Uterus (tissue), 4 donors: ENCODE measurements around the gene STAT1. TPM values are rescaled to one million over a fixed set of nuclear protein-coding genes. Genes with fewer than 3 reads are reported as not detected.

Experiments used
- DNase-seq, 2 donors: peaks; one replicate each; pipeline ENCODE4 v3.0.0-alpha.2; 2019 to 2020
- H3K27ac ChIP-seq, 2 donors: fragments of 200-600 bp; sonication (generic); 1 replicate in 1 of 2; 2 replicates in 1 of 2; pipeline ENCODE4 v1.5.1; 2016 to 2018
- H3K27me3 ChIP-seq, 2 donors: fragments of 200-600 bp; sonication (generic); one replicate each; pipeline ENCODE4 v1.5.1; 2018 to 2019; ENCODE audit warnings: control low read depth in 1 of 2
- H3K36me3 ChIP-seq, 2 donors: fragments of 200-600 bp; sonication (generic); one replicate each; pipeline ENCODE4 v1.5.1; 2019; ENCODE audit warnings: control low read depth in 1 of 2
- H3K4me1 ChIP-seq, 2 donors: fragments of 200-600 bp; sonication (generic); one replicate each; pipeline ENCODE4 v1.5.1; 2018 to 2019; ENCODE audit warnings: control low read depth in 1 of 2
- H3K4me3 ChIP-seq, 2 donors: fragments of 200-600 bp; sonication (generic); 1 replicate in 1 of 2; 2 replicates in 1 of 2; pipeline ENCODE4 v1.5.1; 2018 to 2019; ENCODE audit warnings: mild to moderate bottlenecking in 1 of 2
- H3K9me3 ChIP-seq, 2 donors: fragments of 200-600 bp; sonication (generic); one replicate each; pipeline ENCODE4 v1.5.1; 2019; ENCODE audit warnings: control low read depth in 1 of 2
- CTCF ChIP-seq, 4 experiments: fragments of 200-600 bp in 2 of 4; fragments of 450-650 bp in 2 of 4; sonication (generic) in 2 of 4; IDR thresholded peaks; one replicate each; pipeline ENCODE4 v1.5.1; 2016 to 2019; ENCODE audit warnings: antibody characterized with exemption in 4 of 4, mild to moderate bottlenecking in 2 of 4, moderate library complexity in 1 of 4
- POLR2A ChIP-seq, 2 donors: fragments of 450-650 bp; IDR thresholded peaks; one replicate each; pipeline ENCODE4 v1.6.1; 2016; ENCODE audit warnings: antibody characterized with exemption in 2 of 2, mild to moderate bottlenecking in 1 of 2, moderate library complexity in 1 of 2
- intact Hi-C: fragments of 100-400 bp; cut with DNase I; formaldehyde crosslinking; loops from one replicate; pipeline ENCODE4 v1.15.1; 2023; ENCODE audit warnings: low total_unique reads
- total RNA-seq, 4 donors: library from RNA; depleted of rRNA in 3 of 4; stranded (reverse); fragments of >200 nt in 3 of 4; gene quantifications; one replicate each; pipeline versions ENCODE4 v1.1.0 to v1.2.4, GENCODE V29; 2014 to 2023
- donor health status: DM: yes; HTN: yes; CAD: no.

STAT1 gene
- total RNA-seq, 4 donors from 2014 or later: 20.7 to 83.0 (median 56.1) TPM

- Histone ChIP-seq H3K4me1 (no peaks in the 10 kb centered on the region), H3K9me3 (no peaks in the 10 kb centered on the region), H3K4me3 (no peak overlapping the region), H3K27me3 (no peaks in the 10 kb centered on the region), H3K27ac (no peak overlapping the region), H3K36me3 (no peaks in the 10 kb centered on the region)
- DNase-seq: no peak
- TF ChIP-seq POLR2A (IDR thresholded peaks at IDR 0.05) (no peak), CTCF (IDR thresholded peaks at IDR 0.05) (no peak)
- intact Hi-C loops: no loop called here
Observed at GRCh38 chr2:191053256-191053655, 39.3 kb upstream of the STAT1 start.

- Histone ChIP-seq H3K4me3 (no peak overlapping the region), H3K27ac (no peak overlapping the region), H3K36me3 (no peaks in the 10 kb centered on the region), H3K27me3 (no peaks in the 10 kb centered on the region), H3K9me3 (no peaks in the 10 kb centered on the region), H3K4me1 (no peaks in the 10 kb centered on the region)
- intact Hi-C loops: no loop called here
- TF ChIP-seq CTCF (IDR thresholded peaks at IDR 0.05): peak; percentile 37 to 56 (median 50)
- no peak for TF ChIP-seq POLR2A (IDR thresholded peaks at IDR 0.05)
- DNase-seq: no peak
Observed at GRCh38 chr2:191051825-191052778, 38.1 kb upstream of the STAT1 start.

GRCh38 chr2:191051177-191051576 is 37.2 kb upstream of the STAT1 start:
- Histone ChIP-seq H3K36me3 (no peaks in the 10 kb centered on the region), H3K27ac (no peak overlapping the region), H3K4me3 (no peak overlapping the region), H3K4me1 (no peaks in the 10 kb centered on the region), H3K9me3 (no peaks in the 10 kb centered on the region), H3K27me3 (no peaks in the 10 kb centered on the region)
- TF ChIP-seq CTCF (IDR thresholded peaks at IDR 0.05) (no peak), POLR2A (IDR thresholded peaks at IDR 0.05) (no peak)
- intact Hi-C loops: no loop called here
- no peak for DNase-seq

- H3K27ac ChIP-seq: no peak overlapping the region
- no peaks in the 10 kb centered on the region for H3K27me3 ChIP-seq
- H3K9me3 ChIP-seq: no peaks in the 10 kb centered on the region
- intact Hi-C loops: no loop called here
- TF ChIP-seq CTCF (IDR thresholded peaks at IDR 0.05) (no peak), POLR2A (IDR thresholded peaks at IDR 0.05) (no peak)
- no peak for DNase-seq
- no peak overlapping the region for H3K4me3 ChIP-seq
- H3K4me1 ChIP-seq: no peaks in the 10 kb centered on the region
- H3K36me3 ChIP-seq: no peaks in the 10 kb centered on the region
Observed at GRCh38 chr2:191050640-191050987, 36.6 kb upstream of the STAT1 start.
